GM23338 (cell line): ENCODE measurements around the gene SMIM41. TPM values are rescaled to one million over a fixed set of nuclear protein-coding genes. Genes with fewer than 3 reads are reported as not detected.

Experiments
- ATAC-seq: fragments of 200-7000 bp; cut with Tn5 transposase; 3 replicates; pipeline ENCODE4 v1.9.1; 2020
- DNase-seq: peaks from one replicate; pipeline ENCODE4 v3.0.0-alpha.2; 2015; ENCODE audit warnings: low spot score
- H2AFZ ChIP-seq: fragments of 200-600 bp; sonication (generic); 2 replicates; pipeline ENCODE4 v1.8.0; 2016; ENCODE audit warnings: antibody characterized with exemption, mild to moderate bottlenecking, moderate library complexity
- H3F3A ChIP-seq: fragments of 200-600 bp; sonication (generic); replicated peaks from 2 replicates; pipeline ENCODE4 v1.8.0; 2017; ENCODE audit warnings: antibody characterized with exemption, mixed run types, low read depth
- H3K27ac ChIP-seq: fragments of 200-600 bp; sonication (generic); 2 replicates; pipeline ENCODE4 v1.6.1; 2016; ENCODE audit warnings: low read depth
- H3K27me3 ChIP-seq: fragments of 200-600 bp; sonication (generic); 2 replicates; pipeline ENCODE4 v1.8.0; 2016; ENCODE audit warnings: mild to moderate bottlenecking, mixed run types, moderate library complexity; ENCODE audit not compliant: insufficient read depth
- H3K36me3 ChIP-seq: fragments of 200-600 bp; sonication (generic); 2 replicates; pipeline ENCODE4 v1.8.0; 2016; ENCODE audit warnings: mild to moderate bottlenecking; ENCODE audit not compliant: insufficient read depth
- H3K4me1 ChIP-seq: fragments of 200-600 bp; sonication (generic); 2 replicates; pipeline ENCODE4 v1.8.0; 2016; ENCODE audit warnings: mild to moderate bottlenecking, moderate library complexity; ENCODE audit not compliant: insufficient read depth
- H3K4me2 ChIP-seq: fragments of 200-600 bp; sonication (generic); 2 replicates; pipeline ENCODE4 v1.7.1; 2017; ENCODE audit warnings: mixed run types
- H3K4me3 ChIP-seq: fragments of 200-600 bp; sonication (generic); 2 replicates; pipeline ENCODE4 v1.6.1; 2016; ENCODE audit warnings: mixed run types
- H3K79me2 ChIP-seq: fragments of 200-600 bp; sonication (generic); replicated peaks from 2 replicates; pipeline ENCODE4 v1.8.0; 2017; ENCODE audit warnings: mild to moderate bottlenecking; ENCODE audit not compliant: insufficient read depth
- H3K9me2 ChIP-seq: fragments of 200-600 bp; sonication (generic); 2 replicates; pipeline ENCODE4 v1.8.0; 2017; ENCODE audit not compliant: insufficient read depth
- H4K20me1 ChIP-seq: fragments of 200-600 bp; sonication (generic); replicated peaks from 2 replicates; pipeline ENCODE4 v1.8.0; 2017; ENCODE audit warnings: mild to moderate bottlenecking; ENCODE audit not compliant: insufficient read depth
- H3K27ac Mint-ChIP-seq: 2 replicates; pipeline ENCODE4 v1.8.0; 2020; ENCODE audit warnings: inconsistent platforms, mild to moderate bottlenecking, moderate library complexity, mixed read lengths
- H3K27me3 Mint-ChIP-seq: 3 replicates; pipeline ENCODE4 v1.8.0; 2022; ENCODE audit warnings: low read depth, mild to moderate bottlenecking, moderate library complexity, mixed read lengths, inconsistent platforms; ENCODE audit not compliant: insufficient read depth, poor library complexity
- H3K36me3 Mint-ChIP-seq: 3 replicates; pipeline ENCODE4 v1.8.0; 2021; ENCODE audit warnings: low read depth, mild to moderate bottlenecking, inconsistent platforms, moderate library complexity, mixed read lengths
- H3K4me1 Mint-ChIP-seq: 3 replicates; pipeline ENCODE4 v1.8.0; 2020; ENCODE audit warnings: mild to moderate bottlenecking, inconsistent platforms, mixed read lengths
- H3K4me3 Mint-ChIP-seq: 3 replicates; pipeline ENCODE4 v1.8.0; 2021; ENCODE audit warnings: moderate library complexity, mild to moderate bottlenecking, inconsistent platforms, mixed read lengths
- H3K9me3 Mint-ChIP-seq: 3 replicates; pipeline ENCODE4 v1.8.0; 2020; ENCODE audit warnings: moderate library complexity, mild to moderate bottlenecking, inconsistent platforms, mixed read lengths
- CREB1 ChIP-seq: fragments of 250-450 bp; sonication (Bioruptor Pico); IDR thresholded peaks from 2 replicates; pipeline ENCODE4 v1.5.0; 2020; ENCODE audit warnings: low read depth, mild to moderate bottlenecking, moderate library complexity
- CTCF ChIP-seq, 2 experiments: fragments of 200-600 bp in 1 of 2; sonication (generic) in 1 of 2; conservative IDR thresholded peaks; 2 replicates each; pipeline versions ENCODE4 v1.5.1 to v1.6.1; 2016 to 2017; ENCODE audit warnings: antibody characterized with exemption in 2 of 2, low read depth in 2 of 2, mild to moderate bottlenecking in 2 of 2, moderate library complexity in 1 of 2
- ETS1 ChIP-seq: IDR thresholded peaks from 2 replicates; pipeline ENCODE4 v1.6.1; 2016; ENCODE audit warnings: antibody characterized with exemption
- EZH2 ChIP-seq: fragments of 200-600 bp; sonication (generic); IDR thresholded peaks from one replicate; pipeline ENCODE4 v1.8.0; 2017; ENCODE audit warnings: antibody characterized with exemption, mild to moderate bottlenecking, low read depth; ENCODE audit not compliant: unreplicated experiment
- JUNB ChIP-seq: IDR thresholded peaks from one replicate; pipeline ENCODE4 v1.6.1; 2016; ENCODE audit warnings: antibody characterized with exemption; ENCODE audit not compliant: unreplicated experiment
- NANOG ChIP-seq: IDR thresholded peaks from 2 replicates; pipeline ENCODE4 v1.6.1; 2016; ENCODE audit warnings: antibody characterized with exemption, borderline replicate concordance
- POLR2AphosphoS5 ChIP-seq: IDR thresholded peaks from 2 replicates; pipeline ENCODE4 v1.6.1; 2016; ENCODE audit warnings: antibody characterized with exemption, low read depth
- STAT1 ChIP-seq: IDR thresholded peaks from one replicate; pipeline ENCODE4 v1.6.1; 2016; ENCODE audit warnings: antibody characterized with exemption; ENCODE audit not compliant: unreplicated experiment
- ZNF114 ChIP-seq: fragments of 250-450 bp; sonication (Bioruptor Pico); IDR thresholded peaks from 2 replicates; pipeline ENCODE4 v1.5.0; 2020; ENCODE audit warnings: mild to moderate bottlenecking, moderate library complexity
- ZNF331 ChIP-seq: fragments of 250-450 bp; sonication (Bioruptor Pico); IDR thresholded peaks from 2 replicates; pipeline ENCODE4 v1.5.0; 2020; ENCODE audit warnings: low read depth, mild to moderate bottlenecking, moderate library complexity
- ZNF462 ChIP-seq: fragments of 250-450 bp; sonication (Bioruptor Pico); IDR thresholded peaks from 2 replicates; pipeline ENCODE4 v1.5.0; 2020; ENCODE audit warnings: mild to moderate bottlenecking, moderate library complexity
- polyA plus RNA-seq: library from polyadenylated mRNA; unstranded; fragments of >200 nt; fragmentation: Nextera tagmentation; extraction: Ambion mirVana; gene quantifications from 2 replicates; pipeline ENCODE4 v1.2.1, GENCODE V29; 2016
- total RNA-seq: library from RNA; depleted of rRNA; stranded (reverse); fragments of >200 nt; shearing (Covaris generic); gene quantifications from 2 replicates; pipeline ENCODE4 v1.2.3, GENCODE V29; 2014

SMIM41 gene
- total and polyA plus RNA-seq, 2 experiments from 2014 or later: 0.66 TPM

DNA sequence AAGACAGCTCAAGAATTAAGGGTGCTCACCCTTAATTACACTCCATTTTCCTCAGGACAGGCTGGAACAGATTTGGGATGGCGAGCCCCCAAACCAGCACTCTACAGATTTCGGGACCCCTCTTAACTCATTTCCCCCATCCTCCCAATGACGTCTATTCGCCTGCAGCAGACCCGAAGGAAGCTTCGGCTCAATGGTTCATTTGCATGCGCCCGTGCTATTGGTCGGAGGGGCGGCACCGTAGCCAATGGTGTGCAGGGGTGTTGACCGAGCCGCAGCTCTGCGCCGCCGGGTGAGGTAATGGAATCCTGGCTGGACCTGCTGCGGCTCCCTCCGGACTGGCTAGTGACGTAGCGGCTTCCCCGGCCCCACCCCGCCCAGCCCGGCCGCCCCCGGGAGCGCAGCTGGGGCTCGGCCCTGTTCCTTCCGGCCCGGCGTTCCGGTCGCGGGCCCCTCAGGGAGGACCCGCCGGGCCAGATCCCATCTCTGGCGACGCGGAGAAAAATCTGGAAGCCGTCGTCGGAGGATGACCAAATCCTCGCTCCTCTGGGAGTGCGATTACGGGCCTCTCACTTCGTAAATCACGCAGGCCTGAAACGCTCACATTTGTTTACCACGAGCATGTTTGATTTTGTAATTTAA is 46.6 kb upstream of the SMIM41 start:
- Mint-ChIP-seq H3K4me1 (peaks cover 34% of the 10 kb centered on the region), H3K27me3 (peaks cover 44% of the 10 kb centered on the region), H3K36me3 (no peaks in the 10 kb centered on the region), H3K9me3 (no peaks in the 10 kb centered on the region), H3K27ac (peak overlapping the region; percentile 77), H3K4me3 (peak overlapping the region; percentile 72)
- peaks cover 15% of the 10 kb centered on the region for H3K4me1 ChIP-seq
- peak overlapping the region; percentile 85; the same call in 1 of the 2 replicates for H3K27ac ChIP-seq
- peak overlapping the region; percentile 51 for H3K4me3 ChIP-seq
- no peaks in the 10 kb centered on the region for H3K36me3 ChIP-seq
- TF ChIP-seq CREB1 (CRISPR knock-in tag) (peak; percentile 88), EZH2 (no peak), ZNF331 (CRISPR knock-in tag) (no peak), POLR2AphosphoS5 (peak; percentile 72)
- H4K20me1 ChIP-seq: no peaks in the 10 kb centered on the region
- H3K79me2 ChIP-seq: no peaks in the 10 kb centered on the region
- H3K27me3 ChIP-seq: peaks cover 45% of the 10 kb centered on the region
- peak overlapping the region; percentile 77 for H3K4me2 ChIP-seq
- H2AFZ ChIP-seq: peak overlapping the region; percentile 11; the same call in 1 of the 2 replicates
- no peaks in the 10 kb centered on the region for H3K9me2 ChIP-seq
- ATAC-seq (peak; percentile 89), DNase-seq (peak; percentile 98)
- peaks cover 7% of the 10 kb centered on the region; the same call in 1 of the 2 replicates for H3F3A ChIP-seq

DNA sequence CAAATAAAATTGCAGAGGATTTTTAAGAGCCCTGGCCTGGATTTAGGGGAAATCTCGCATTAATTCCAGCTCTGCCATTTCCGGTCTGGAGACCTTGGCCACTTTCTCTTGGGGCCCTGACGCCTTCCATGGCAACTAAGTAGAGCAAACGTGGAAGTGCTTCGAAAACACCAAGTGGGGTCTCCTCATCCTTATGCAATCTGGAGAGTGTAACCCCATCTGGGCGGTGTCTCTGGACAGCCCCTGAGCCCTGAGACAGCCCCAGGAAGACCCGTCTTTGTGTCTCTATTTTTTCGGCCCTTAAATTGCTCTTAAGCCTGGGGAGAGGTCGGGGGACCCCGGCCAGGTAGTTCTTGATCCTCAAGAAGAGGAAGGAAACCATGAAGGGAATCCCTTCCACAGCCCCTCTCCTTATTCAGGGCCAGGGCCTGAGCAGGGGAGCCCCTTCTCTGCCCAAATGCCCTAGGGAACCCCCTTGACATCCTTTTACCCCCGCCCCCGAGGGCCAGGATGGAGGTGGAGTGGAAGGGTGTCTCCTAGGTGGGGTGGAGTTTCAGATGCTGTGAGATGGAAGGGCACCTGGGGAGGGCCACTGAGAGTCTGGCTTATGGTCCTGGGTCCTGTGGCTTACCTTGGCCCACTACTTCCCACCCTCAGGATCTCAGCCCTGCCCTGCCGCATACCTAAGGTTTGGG is 45.9 kb upstream of the SMIM41 start:
- peak overlapping the region; percentile 85; the same call in 1 of the 2 replicates for H3K27ac ChIP-seq
- peaks cover 44% of the 10 kb centered on the region for H3K27me3 Mint-ChIP-seq
- TF ChIP-seq CTCF (conservative IDR thresholded peaks at IDR 0.05; ENCODE audit: low read depth in 2 of 2) (no peak), POLR2AphosphoS5 (no peak), ZNF114 (CRISPR knock-in tag) (no peak), EZH2 (no peak), CREB1 (CRISPR knock-in tag) (no peak), ZNF462 (CRISPR knock-in tag) (no peak), STAT1 (no peak), ZNF331 (CRISPR knock-in tag) (no peak), ETS1 (no peak), JUNB (no peak), NANOG (no peak)

More for the DNA sequence above, 45.9 kb upstream of the SMIM41 start:
- peaks cover 6% of the 10 kb centered on the region for H3K79me2 ChIP-seq
- no peaks in the 10 kb centered on the region for H3K9me2 ChIP-seq
- H3K36me3 ChIP-seq: no peaks in the 10 kb centered on the region
- H2AFZ ChIP-seq: no peak overlapping the region; the same call in 1 of the 2 replicates
- Mint-ChIP-seq H3K4me1 (peaks cover 39% of the 10 kb centered on the region), H3K36me3 (no peaks in the 10 kb centered on the region), H3K27ac (peak overlapping the region; percentile 75), H3K9me3 (no peaks in the 10 kb centered on the region), H3K4me3 (peak overlapping the region; percentile 65)
- peak; percentile 32 for DNase-seq
- H3K4me2 ChIP-seq: peak overlapping the region; percentile 75
- peaks cover 21% of the 10 kb centered on the region for H3K4me1 ChIP-seq
- peaks cover 12% of the 10 kb centered on the region for H3F3A ChIP-seq
- peaks cover 51% of the 10 kb centered on the region for H3K27me3 ChIP-seq
- peak overlapping the region; percentile 49 for H3K4me3 ChIP-seq
- no peak for ATAC-seq
- H4K20me1 ChIP-seq: peaks cover 6% of the 10 kb centered on the region; the same call in 1 of the 2 replicates
